SK-MEL-5 (cell line): ENCODE measurements around the gene WASF3. TPM values are rescaled to one million over a fixed set of nuclear protein-coding genes. Genes with fewer than 3 reads are reported as not detected.

Experiments
- DNase-seq: peaks from one replicate; pipeline ENCODE4 v3.0.0-alpha.2; 2016; ENCODE audit warnings: low read depth, low spot score
- in situ Hi-C: cut with HindIII; loops from 2 replicates; pipeline ENCODE4 v1.10.0; 2016; ENCODE audit warnings: low sequenced_read_pairs, high pct_unique_total_duplicates, low pct_unique_long_range_greater_than_20kb
- polyA plus RNA-seq, 2 experiments: library from polyadenylated mRNA; depleted of rRNA; stranded (reverse); fragments of >200 nt; gene quantifications; 2 replicates each; pipeline ENCODE4 v1.2.3, GENCODE V29; 2015
- total RNA-seq: library from RNA; depleted of rRNA; stranded (reverse); fragments of >200 nt; shearing (Covaris generic); gene quantifications from 2 replicates; pipeline ENCODE4 v1.2.3, GENCODE V29; 2014; rRNA removed

The WASF3 gene, protein sequence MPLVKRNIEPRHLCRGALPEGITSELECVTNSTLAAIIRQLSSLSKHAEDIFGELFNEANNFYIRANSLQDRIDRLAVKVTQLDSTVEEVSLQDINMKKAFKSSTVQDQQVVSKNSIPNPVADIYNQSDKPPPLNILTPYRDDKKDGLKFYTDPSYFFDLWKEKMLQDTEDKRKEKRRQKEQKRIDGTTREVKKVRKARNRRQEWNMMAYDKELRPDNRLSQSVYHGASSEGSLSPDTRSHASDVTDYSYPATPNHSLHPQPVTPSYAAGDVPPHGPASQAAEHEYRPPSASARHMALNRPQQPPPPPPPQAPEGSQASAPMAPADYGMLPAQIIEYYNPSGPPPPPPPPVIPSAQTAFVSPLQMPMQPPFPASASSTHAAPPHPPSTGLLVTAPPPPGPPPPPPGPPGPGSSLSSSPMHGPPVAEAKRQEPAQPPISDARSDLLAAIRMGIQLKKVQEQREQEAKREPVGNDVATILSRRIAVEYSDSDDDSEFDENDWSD
- total RNA-seq: 17.2 and 17.4 TPM in 2 replicates
- polyA plus RNA-seq (2015; cell fraction: cytosol; rRNA removed): 24.0 and 32.7 TPM in 2 replicates
- 19.1 and 23.9 TPM in 2 replicates for polyA plus RNA-seq (2015; cell fraction: nucleus; rRNA removed)

DNA sequence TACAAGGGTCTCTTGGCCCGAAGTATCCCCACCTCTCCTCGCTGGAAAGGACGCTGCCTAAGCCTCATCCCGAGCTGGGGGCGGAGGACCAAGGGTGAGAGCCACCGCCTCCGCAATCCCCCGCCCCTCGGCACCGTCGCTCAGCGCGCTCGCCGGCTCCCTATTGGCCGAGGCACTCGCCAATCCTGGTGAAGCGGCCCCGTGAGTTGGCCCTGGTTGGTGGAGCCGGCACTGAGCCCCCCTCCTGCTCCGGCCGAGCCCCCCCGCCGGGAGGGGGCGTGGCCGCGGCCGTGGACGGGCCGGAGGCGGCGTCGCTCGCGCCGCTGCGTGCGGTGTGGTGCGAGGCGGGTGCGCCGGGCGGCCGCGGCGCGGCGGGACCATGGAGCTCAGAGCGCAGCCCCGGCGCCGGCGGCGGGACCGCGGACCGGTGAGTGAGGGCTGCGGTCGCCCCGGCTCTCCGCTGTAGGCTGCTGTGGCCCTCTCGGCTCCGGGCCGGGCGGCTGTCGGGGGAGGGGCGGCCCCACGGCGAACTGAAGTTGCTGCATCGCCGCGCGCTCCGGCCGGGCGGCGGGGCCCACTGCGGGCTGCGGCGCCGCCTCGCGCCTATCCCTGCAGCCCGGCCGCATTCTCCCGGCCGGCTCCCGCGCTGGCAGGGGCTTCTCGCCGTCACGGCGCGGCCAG, at the start of gene WASF3:
WASF3 (plus strand) TSS at position 291 of the 681 bp plus-strand sequence. CDS start 84,588 bp downstream, outside the sequence.
- peak; percentile 95 for DNase-seq
- in situ Hi-C loops: no loop called here

DNA sequence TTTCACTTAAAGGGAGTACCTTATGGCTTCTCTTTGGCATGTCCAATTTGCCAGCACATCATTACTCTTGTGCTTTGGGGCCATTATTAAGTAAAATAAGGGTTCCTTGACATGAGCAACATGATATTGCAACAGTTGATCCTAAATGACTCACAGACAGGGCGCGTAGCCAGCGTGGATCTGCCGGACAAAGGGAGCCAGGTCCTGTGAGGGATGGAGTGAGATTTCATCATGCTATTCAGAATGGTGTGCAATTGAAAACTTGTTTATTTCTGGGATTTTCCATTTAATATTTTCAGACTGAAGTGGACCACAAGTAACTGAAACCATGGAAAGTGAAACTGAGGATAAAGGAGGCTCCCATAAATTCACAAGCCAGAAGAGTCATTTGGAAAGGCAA, 48.6 kb upstream of the WASF3 start:
- in situ Hi-C loops: no loop called here
- no peak for DNase-seq

DNA sequence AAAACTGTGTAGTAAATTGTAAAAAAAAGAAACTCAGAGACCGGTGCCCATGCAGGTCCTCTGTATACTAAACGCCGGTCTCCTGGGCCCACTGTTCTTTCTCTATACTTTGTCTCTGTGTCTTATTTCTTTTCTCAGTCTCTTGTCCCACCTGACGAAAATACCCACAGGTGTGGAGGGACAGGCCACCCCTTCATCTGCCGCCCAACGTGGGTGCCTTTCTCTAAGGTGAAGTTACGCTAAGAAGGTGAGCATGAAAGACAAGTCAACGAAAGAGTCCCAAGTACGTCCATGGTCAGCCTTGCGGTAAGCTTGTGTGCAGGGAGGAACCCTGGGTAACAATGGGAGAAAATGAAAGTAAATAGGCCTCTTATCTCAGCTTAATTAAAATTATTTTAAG, 48.0 kb upstream of the WASF3 start:
- in situ Hi-C loops: no loop called here
- no peak for DNase-seq

DNA sequence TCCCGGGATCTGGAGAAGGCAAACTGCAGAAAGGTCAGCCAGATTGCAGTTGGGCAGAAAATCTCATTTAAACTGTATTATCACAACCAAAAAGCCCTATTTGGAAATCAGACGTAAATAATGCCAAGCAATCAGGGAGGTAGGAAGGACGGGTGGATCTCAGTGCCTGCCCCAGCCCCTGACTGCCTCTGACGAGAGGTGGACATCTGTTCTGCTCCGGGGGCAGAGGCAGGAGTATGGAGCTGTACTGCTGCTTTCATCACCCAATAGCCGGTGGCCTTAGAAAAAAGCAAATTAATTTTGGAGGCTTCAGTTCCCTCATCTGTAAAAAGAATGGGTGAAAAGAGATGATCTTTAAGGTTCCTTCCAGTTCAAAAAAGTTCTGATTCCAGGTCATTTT, 43.6 kb upstream of the WASF3 start:
- in situ Hi-C loops: no loop called here
- DNase-seq: no peak

DNA sequence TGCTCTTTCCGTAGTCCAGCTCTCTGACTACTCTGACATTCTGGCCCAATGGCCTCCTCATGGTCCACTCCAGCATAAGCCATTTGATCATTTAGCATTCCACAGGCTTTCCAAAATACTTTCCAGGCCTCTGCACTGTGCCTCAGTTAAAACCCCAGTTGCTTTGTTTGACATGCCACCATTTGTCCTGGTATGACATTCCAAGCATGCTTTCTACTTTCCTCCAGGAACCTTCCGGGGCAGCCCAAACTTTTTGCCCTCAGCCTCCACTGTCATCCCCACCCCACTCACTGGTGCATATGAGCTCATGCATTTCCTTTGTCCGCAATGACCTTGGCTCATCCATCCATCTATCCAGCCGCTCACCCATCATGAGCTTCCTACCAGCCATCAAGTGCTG, 41.8 kb upstream of the WASF3 start:
- no peak for DNase-seq
- in situ Hi-C loops: no loop called here

DNA sequence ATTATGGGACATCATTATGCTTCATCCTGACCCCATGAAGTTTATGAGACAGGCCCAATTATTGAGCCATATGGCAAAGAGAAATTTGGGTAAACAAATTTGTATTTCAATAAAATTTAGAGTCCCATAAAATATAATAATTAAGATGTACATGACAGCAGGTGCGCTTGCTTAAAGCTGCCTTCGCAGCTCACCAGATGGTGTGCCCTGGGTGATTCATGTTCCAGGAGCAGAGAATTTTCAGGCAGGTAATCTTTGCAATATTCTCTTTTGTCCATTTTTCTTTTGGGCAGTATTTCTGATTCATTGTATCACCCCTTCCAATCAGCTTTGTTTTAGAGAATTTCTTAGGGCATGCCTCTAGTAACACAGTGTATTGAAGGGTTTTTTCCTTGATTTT, 39.5 kb upstream of the WASF3 start:
- in situ Hi-C loops: no loop called here
- DNase-seq: no peak

DNA sequence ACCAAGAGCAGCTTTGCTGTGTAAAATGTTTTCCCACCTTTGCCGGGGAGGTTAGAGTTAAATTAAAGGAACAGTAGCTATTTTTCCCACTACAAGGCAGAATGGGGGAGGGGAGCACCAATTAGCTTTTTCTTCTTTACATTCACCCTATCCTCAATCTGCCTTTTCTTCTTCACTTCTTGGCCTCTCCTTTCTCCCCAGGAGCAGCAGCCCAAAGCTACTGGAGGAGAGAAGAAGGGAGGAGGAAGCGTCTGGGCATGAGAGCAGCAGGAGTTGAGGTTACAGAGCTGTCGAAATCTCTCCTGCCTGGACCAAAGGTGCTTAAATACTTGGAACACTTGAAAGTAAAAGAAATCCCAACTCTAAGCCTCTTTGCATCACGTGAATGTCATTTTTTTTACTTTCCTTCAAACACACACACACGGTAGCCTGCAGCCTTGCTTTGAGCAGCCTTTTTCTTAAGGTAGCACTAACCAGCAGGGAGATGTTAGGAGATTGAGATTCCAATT, 39.0 kb upstream of the WASF3 start:
- no peak for DNase-seq
- in situ Hi-C loops: no loop called here

DNA sequence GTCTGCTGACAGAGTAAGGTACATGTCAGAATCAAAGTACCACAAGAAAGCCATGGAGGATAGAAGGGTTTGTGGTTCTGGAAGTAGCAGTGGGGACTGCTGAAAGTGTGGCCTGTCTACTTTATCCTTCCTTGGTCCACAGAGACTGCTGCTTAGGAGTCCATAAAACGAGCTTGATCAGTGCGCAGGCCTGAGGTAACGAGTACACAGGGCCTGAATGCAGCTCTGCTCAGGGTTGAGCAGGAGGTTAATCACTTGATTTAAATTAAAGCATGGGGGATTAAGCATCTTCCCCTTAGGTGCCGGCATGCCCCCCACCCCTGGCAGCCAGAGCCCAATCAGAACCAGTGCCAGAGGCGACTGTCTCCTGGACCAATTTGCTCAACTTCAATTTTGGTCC, 34.9 kb upstream of the WASF3 start:
- in situ Hi-C loops: no loop called here

DNA sequence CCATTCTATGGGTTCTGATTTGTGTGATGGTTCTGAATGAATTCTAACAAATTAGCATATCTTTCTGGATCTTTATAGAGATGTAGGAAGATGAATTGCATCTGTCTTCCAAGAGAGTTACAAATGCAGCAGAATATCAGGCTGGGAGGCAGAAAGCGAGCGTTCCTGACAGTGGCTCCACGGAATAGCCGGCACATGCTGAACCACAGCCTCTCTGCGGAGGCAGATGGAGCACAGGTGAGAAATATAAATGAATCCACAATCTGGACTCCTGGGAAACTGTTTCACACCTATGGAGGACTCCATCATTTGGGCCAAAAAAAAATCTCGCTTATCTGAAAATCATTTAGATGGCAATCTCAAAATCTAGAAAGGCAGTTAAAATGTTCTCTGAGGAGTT, 34.5 kb upstream of the WASF3 start:
- in situ Hi-C loops: no loop called here
- DNase-seq: no peak

More for the DNA sequence above, 34.9 kb upstream of the WASF3 start:
- no peak for DNase-seq

DNA sequence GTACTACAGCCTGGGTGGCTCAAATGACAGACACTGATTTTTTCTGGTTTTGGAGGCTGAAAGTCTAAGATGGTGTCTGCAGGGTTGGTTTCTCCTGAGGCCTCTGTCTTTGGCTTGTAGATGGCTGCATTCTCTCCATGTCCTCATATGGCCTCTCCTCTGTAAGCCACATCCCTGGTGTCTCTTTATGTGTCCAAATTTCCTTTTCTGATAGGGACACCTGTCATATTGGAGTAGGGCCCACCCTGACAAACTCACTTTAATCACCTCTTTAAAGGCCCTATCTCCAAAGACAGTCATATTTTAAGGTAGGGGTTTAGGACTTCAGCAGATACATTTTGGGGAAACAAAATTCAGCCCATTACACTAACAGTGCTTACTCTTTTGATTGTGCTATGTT, 32.0 kb upstream of the WASF3 start:
- DNase-seq: no peak
- in situ Hi-C loops: no loop called here

DNA sequence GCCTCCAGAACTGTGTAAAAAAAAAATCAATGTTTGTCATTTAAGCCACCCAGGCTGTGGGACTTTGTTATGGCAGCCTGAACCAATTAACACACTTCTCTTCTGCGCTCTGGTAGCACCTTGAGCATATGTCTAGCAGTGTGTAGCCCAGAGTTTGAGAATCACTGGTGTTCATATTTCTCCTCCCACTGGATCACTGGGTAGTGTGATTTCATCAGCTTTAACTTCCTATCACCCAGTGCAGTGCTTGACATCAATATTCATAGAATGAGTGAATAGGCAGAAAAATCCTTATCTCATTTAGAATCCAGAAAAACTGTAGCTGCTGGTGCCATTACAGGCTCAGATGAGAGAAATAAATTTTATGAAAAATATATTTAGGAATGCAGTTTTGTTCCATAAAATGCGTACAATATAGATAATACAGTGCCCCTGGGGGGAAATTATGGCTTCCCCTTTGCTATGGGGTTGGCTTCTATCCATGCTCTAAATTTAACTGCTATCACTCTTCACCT, 30.7 kb upstream of the WASF3 start:
- no peak for DNase-seq
- in situ Hi-C loops: no loop called here

DNA sequence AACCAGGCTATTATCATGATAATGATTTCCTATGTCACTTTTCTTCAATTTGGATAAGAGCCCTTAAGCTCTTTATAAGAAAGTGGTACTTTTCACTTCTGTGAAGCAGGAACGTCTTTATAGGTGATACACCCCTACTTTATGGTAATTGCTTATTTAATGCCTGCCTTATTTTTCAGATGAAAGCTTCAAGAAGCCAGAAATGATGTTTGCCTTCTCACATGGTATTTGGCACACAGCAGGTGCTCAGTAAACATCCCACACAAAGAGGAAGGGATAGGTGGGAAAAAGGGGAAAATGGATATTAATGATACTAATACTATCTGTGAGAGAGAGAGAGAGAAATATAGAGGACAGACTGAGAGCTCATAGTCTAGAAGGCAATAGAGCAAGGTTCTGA, 29.0 kb upstream of the WASF3 start:
- in situ Hi-C loops: no loop called here
- no peak for DNase-seq

DNA sequence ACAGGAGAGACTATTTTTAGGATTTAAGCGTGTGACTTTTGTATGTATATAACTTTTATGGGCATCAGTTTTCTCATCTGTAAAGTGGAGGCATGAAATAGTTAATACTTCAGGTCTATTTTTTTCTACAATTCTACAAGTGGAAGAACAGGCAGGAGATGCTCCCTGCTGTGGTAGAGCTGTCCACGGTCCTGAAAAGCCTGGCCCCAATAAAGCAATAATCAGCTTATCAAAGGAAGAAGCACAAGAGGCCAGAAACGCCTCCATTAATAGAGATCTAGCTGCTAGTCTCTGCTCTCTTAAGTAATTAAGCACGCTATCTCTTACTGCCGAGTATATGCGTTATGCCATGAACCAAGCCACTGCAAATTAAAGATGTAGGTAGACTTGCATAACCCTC, 28.0 kb upstream of the WASF3 start:
- peak; percentile 44 for DNase-seq
- in situ Hi-C loops: no loop called here

DNA sequence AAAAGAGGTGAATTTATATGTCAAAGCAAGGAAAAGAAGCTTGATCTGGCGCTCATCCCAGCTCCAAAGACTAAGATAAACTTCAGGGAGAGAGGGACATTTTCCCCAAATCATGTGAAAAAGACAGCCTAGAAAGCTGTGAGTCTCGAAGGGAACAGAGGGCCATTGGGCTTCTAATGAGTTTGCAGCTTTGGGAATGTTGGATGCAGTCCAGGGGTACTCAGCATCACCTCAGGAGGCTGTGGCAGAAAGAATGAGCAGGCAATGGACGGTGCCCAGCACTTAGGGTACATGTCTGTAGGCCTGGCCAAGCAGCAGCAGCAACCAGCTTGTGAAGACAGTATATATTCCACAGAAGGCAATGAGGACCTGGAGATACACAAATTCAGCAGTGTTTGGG, 25.7 kb upstream of the WASF3 start:
- DNase-seq: no peak
- in situ Hi-C loops: no loop called here

DNA sequence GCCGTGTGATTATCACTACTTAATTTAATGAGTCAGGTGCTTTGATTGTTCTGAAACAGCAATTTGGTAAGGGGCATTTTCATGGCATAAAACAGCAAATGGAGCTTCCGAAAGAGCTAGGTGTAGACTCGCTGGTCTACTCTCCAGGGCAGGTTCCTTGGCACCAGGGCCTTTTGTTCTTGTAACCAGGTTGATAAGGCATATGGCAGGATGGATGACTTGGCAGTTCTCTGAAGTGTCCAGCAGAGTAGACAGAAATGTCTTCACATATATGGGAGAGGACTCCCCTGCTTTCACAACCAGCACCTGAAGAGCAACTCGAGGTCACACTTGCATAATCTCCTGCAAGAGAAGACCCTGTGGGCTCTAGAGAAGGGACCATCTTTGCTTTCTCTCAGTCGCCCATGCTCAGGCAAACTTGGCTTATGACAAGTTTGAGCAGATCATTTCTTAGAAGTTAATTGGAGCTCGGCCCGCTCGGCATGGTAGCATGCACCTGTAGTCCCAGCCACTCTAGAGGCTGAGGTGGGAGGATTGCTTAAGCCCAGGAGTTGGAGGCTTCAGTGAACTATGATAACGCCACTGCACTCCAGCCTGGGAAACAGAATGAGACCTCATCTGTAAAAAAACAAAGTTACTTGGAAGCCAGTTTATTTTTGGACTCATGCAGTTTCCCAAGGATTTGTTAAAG, 23.3 kb upstream of the WASF3 start:
- DNase-seq: no peak
- in situ Hi-C loops: no loop called here

DNA sequence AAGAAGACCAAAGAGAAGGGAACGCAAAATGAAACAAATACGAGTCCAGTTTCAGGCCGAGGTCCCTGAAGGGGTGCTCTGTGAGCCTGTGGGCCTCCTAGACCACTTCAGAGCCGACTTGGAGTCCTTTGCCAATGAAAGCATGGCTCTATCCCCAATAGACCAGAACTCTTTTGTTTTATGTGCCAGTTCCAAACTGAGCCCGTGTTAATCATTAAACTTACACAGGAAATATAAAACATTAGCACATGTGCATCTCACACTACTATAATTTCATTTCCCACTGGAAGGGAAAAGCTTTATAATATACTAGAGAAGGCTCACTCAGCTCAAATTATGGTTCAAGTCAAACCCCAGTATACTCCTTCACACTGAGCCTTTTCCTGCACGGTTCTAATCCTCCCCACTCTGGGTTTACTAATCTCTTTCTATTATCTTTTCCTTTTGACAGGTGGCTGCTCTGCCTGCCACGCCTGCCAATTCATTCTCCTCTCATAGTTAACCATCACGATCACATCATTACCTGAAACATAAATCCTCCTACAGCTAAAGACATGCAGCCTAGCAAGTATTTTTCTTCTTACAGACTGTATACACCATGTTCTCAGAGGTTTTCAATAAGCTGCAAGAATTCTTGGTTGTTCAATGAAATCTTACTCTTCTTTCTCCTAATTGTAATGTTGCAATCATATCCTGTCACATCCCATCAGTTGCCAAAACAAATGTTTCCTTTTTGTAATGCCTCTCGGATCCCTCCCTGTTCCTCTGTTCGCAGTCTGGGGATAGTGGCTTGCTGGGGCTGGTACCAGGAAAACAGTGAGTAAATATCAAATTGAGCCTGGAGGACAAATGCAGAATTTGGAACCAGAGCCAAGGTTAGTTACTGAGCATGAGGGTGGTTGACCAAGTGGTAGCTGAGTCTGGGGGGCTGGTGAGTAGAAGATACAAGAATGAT, 18.8 kb upstream of the WASF3 start:
- in situ Hi-C loops: no loop called here
- DNase-seq: no peak
